ENCODE measurements around the gene RNF38.
"Not testable (repeated sequence)": the region's sequence is repeated elsewhere in the genome, so short reads cannot be mapped to it uniquely, and the experiment has no call there.

RNF38 gene

DNA sequence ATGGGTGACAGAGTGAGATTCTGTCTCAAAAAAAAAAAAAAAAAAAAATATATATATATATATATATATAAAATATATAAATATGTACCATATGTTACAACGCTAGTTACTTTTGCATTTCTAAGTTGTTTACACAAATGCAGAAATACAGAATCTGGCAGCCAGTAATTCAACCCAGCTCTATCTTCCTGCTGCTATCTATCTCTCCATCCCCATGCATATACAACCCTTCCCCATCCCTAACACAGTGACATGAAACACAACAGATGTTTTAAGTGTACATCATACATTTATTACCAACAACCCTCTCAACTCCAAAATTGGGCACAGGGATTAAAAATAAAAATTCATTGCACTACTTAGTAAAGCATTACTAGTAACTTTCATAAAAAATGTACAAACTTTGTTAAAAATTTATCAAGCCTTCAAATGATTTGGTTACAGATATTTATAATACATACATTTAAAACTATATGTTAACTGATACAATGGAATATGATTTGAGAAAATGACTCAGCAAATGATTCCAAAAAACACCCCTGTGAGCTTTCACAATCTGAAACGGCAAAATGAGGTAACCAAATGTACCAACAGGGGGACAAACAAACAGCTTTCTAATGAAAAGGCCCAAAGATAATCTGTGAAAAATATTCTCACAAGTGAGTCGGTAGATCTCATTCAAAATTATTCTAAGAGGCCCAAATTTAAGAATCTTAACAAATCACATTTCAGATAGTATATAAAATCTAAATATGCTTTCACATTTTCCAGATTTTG is 63.8 kb downstream of the RNF38 start:
- TF ChIP-seq, protein P1, sequence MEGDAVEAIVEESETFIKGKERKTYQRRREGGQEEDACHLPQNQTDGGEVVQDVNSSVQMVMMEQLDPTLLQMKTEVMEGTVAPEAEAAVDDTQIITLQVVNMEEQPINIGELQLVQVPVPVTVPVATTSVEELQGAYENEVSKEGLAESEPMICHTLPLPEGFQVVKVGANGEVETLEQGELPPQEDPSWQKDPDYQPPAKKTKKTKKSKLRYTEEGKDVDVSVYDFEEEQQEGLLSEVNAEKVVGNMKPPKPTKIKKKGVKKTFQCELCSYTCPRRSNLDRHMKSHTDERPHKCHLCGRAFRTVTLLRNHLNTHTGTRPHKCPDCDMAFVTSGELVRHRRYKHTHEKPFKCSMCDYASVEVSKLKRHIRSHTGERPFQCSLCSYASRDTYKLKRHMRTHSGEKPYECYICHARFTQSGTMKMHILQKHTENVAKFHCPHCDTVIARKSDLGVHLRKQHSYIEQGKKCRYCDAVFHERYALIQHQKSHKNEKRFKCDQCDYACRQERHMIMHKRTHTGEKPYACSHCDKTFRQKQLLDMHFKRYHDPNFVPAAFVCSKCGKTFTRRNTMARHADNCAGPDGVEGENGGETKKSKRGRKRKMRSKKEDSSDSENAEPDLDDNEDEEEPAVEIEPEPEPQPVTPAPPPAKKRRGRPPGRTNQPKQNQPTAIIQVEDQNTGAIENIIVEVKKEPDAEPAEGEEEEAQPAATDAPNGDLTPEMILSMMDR (conservative IDR thresholded peaks at IDR 0.05; ENCODE audit: low read depth, low read length), result no peak
- no peak overlapping the region for H3K4me3 ChIP-seq (ENCODE audit: low read depth, low read length)
- peak; percentile 31 for DNase-seq (ENCODE audit: low read depth)

- no peak for DNase-seq (ENCODE audit: low read depth)
- no peak overlapping the region for H3K4me3 ChIP-seq (ENCODE audit: low read depth, low read length)
- TF ChIP-seq, protein P1 (conservative IDR thresholded peaks at IDR 0.05; ENCODE audit: low read depth, low read length), result no peak
Measured at GRCh38 chr9:36332006-36332405, 68.1 kb downstream of the RNF38 start.

- peak; percentile 87 for DNase-seq (ENCODE audit: low read depth)
- H3K4me3 ChIP-seq (ENCODE audit: low read depth, low read length), result no peak overlapping the region
- TF ChIP-seq, protein P1 (conservative IDR thresholded peaks at IDR 0.05; ENCODE audit: low read depth, low read length), result peak; percentile 67
Measured at GRCh38 chr9:36328798-36329411, 71.2 kb downstream of the RNF38 start.

DNA sequence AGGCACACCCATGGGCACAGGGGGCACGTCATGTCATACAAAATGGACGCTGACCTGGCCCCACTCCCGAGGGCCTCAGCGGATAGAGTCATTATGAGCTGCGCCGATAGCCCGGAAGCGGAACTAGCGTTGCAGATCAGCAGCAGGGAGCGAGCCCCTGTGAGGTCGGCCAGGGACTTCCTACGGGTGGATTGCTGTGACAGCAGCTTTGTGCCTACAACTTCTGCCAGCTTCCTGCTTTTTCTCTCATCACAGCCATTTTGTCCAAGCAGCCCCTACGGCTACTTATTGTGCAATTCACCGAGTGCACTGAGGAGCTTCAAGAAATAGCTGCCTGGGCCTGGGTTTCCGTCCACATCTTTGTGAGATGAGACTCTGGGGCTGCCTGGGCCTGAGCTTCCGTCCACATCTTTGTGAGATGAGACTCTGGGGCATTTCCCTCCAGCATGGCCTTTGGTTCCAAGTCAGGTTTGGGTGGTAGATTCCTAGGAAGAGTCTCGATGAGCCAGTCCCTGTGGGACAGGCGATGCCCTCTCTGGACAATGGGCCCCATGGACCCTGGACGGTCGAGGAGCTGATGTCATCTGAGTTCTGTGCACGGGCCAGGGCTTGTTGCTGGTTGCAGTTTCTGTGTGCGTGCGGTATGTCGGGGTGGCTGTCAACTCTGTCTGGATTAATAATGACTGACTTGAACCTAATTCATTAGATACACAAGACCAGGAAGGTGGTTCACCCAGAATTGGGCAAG is 74.8 kb downstream of the RNF38 start:
- no peak overlapping the region for H3K4me3 ChIP-seq (ENCODE audit: low read depth, low read length)
- DNase-seq (ENCODE audit: low read depth), result no peak
- TF ChIP-seq, protein P1 (conservative IDR thresholded peaks at IDR 0.05; ENCODE audit: low read depth, low read length), result no peak

DNA sequence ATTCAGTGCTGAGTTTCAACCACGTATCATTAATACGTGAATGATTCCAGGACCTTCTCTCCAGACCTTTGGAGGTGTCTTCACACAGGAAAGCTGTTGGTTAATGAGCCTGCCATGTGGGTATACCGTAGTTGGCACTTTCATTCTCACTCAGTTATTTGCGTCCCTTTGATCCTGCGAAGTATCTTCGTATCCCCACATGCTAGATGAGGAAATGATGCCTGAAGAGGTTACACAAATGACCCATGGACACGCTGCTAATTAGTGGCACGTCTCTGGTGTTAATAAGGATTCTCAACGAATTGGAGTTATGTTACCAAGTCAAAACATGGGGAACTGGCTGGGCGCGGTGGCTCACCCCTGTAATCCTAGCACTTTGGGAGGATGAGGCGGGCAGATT is 76.1 kb downstream of the RNF38 start:
- TF ChIP-seq, protein P1 (conservative IDR thresholded peaks at IDR 0.05; ENCODE audit: low read depth, low read length), result no peak
- DNase-seq (ENCODE audit: low read depth), result no peak
- H3K4me3 ChIP-seq (ENCODE audit: low read depth, low read length), result no peak overlapping the region

- TF ChIP-seq, protein P1 (conservative IDR thresholded peaks at IDR 0.05; ENCODE audit: low read depth, low read length), result no peak
Measured at GRCh38 chr9:36322462-36322861, 77.6 kb downstream of the RNF38 start.

GRCh38 chr9:36321903-36322302 is 78.2 kb downstream of the RNF38 start:
- not testable (repeated sequence) for DNase-seq (ENCODE audit: low read depth); H3K4me3 ChIP-seq (ENCODE audit: low read depth, low read length)

More at GRCh38 chr9:36322462-36322861, 77.6 kb downstream of the RNF38 start:
- DNase-seq (ENCODE audit: low read depth), result no peak
- H3K4me3 ChIP-seq (ENCODE audit: low read depth, low read length), result no peak overlapping the region

Data from choroid plexus epithelial cell (primary cell).